ENCODE measurements around the gene SELPLG.

The SELPLG gene

DNA sequence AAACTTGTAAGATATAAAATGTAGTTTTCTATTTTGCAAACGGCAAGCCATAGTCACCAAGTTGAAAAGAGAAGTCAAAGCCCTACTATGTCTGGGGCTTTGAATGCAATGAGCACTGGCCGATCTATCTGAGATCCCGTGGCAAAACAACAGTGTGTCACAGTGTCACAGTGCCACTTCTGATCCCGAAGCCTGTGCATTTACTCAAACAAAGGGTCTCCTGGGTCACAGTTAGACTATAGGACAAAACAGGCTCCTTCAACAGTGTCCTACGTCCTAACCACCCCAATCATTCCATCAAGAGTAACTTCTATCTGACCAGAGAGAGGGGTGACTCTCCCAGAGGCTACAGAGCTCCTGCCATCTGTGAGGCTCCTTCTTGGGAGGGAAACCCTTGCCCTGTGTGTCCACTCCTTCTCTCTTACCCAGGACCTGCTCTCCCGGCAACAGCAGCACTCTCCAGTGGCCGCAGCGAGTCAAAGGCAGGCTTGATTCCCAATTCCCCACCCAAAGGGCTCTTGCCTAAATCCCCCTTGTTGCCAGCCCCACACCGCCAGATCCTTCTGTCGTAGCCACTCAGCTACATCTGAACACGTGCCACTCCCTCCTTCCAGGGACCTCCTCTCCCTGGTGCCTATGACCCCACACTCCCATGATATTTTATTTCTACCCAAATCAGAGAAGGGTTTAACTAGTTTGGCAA lies 14.0 kb upstream of the SELPLG start:
- no peak for DNase-seq (ENCODE audit: low read depth, low spot score)
- TF ChIP-seq, protein P1, sequence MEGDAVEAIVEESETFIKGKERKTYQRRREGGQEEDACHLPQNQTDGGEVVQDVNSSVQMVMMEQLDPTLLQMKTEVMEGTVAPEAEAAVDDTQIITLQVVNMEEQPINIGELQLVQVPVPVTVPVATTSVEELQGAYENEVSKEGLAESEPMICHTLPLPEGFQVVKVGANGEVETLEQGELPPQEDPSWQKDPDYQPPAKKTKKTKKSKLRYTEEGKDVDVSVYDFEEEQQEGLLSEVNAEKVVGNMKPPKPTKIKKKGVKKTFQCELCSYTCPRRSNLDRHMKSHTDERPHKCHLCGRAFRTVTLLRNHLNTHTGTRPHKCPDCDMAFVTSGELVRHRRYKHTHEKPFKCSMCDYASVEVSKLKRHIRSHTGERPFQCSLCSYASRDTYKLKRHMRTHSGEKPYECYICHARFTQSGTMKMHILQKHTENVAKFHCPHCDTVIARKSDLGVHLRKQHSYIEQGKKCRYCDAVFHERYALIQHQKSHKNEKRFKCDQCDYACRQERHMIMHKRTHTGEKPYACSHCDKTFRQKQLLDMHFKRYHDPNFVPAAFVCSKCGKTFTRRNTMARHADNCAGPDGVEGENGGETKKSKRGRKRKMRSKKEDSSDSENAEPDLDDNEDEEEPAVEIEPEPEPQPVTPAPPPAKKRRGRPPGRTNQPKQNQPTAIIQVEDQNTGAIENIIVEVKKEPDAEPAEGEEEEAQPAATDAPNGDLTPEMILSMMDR (IDR thresholded peaks at IDR 0.05; ENCODE audit: low read depth, low read length): no peak
- in situ Hi-C loops (cut with HindIII; ENCODE audit: low sequenced_read_pairs): no loop called here
- H3K4me3 ChIP-seq (ENCODE audit: low read depth, low read length): no peak overlapping the region

GRCh38 chr12:108646600-108647579 lies 13.2 kb upstream of the SELPLG start:
- TF ChIP-seq, protein P1 (IDR thresholded peaks at IDR 0.05; ENCODE audit: low read depth, low read length): peak; percentile 9
- no peak overlapping the region for H3K4me3 ChIP-seq (ENCODE audit: low read depth, low read length)
- DNase-seq (ENCODE audit: low read depth, low spot score): no peak
- in situ Hi-C loops (cut with HindIII; ENCODE audit: low sequenced_read_pairs): no loop called here

- no peak for DNase-seq (ENCODE audit: low read depth, low spot score)
- no peak overlapping the region for H3K4me3 ChIP-seq (ENCODE audit: low read depth, low read length)
- TF ChIP-seq, protein P1 (IDR thresholded peaks at IDR 0.05; ENCODE audit: low read depth, low read length): no peak
- in situ Hi-C loops (cut with HindIII; ENCODE audit: low sequenced_read_pairs): no loop called here
Measured at GRCh38 chr12:108645686-108646599, 12.2 kb upstream of the SELPLG start.

DNA sequence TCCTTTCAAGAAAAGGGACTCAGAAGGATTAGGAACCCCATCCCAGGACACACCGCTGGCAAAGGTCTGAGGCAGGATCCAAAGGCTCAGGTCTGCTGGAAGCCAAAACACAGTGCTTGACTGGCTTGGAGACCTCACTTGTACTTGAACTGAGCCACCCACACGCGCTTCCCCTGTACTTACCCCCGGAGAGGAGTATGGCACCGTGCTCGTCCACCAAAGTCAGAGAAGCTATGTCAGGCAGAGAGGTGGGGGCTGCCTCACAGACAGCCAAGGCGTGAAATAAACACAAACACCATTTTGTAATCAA lies 11.1 kb upstream of the SELPLG start:
- TF ChIP-seq, protein P1 (IDR thresholded peaks at IDR 0.05; ENCODE audit: low read depth, low read length): no peak
- no peak overlapping the region for H3K4me3 ChIP-seq (ENCODE audit: low read depth, low read length)
- DNase-seq (ENCODE audit: low read depth, low spot score): no peak
- in situ Hi-C loops (cut with HindIII; ENCODE audit: low sequenced_read_pairs): no loop called here

- TF ChIP-seq, protein P1 (IDR thresholded peaks at IDR 0.05; ENCODE audit: low read depth, low read length): no peak
- in situ Hi-C loops (cut with HindIII; ENCODE audit: low sequenced_read_pairs): no loop called here
- DNase-seq (ENCODE audit: low read depth, low spot score): peak; percentile 70
- no peak overlapping the region for H3K4me3 ChIP-seq (ENCODE audit: low read depth, low read length)
Measured at GRCh38 chr12:108643941-108644810, 10.5 kb upstream of the SELPLG start.
